Breast epithelium (tissue), 4 donors: ENCODE measurements around the gene PRICKLE2. TPM values are rescaled to one million over a fixed set of nuclear protein-coding genes. Genes with fewer than 3 reads are reported as not detected.

Source experiments
- DNase-seq, 2 donors: peaks; one replicate each; pipeline ENCODE4 v3.0.0-alpha.2; 2019; ENCODE audit warnings: low spot score in 2 of 2
- H3K27ac ChIP-seq, 2 donors: fragments of 200-600 bp; sonication (generic) in 1 of 2; one replicate each; pipeline ENCODE4 v1.5.1; 2016 to 2019; ENCODE audit warnings: mild to moderate bottlenecking in 1 of 2
- H3K27me3 ChIP-seq, 2 donors: fragments of 200-600 bp; sonication (generic) in 1 of 2; one replicate each; pipeline versions ENCODE4 v1.5.1 to v1.6.0; 2017 to 2019; ENCODE audit warnings: control low read depth in 1 of 2, mild to moderate bottlenecking in 1 of 2
- H3K36me3 ChIP-seq: fragments of 200-600 bp; one replicate; pipeline ENCODE4 v1.5.1; 2019
- H3K4me1 ChIP-seq, 2 donors: fragments of 200-600 bp; sonication (generic); one replicate each; pipeline ENCODE4 v1.5.1; 2016 to 2019; ENCODE audit warnings: control low read depth in 1 of 2
- H3K4me3 ChIP-seq, 3 donors: fragments of 200-600 bp; sonication (generic); 1 replicate in 2 of 3; 2 replicates in 1 of 3; pipeline ENCODE4 v1.5.1; 2016 to 2019; ENCODE audit warnings: mild to moderate bottlenecking in 3 of 3, moderate library complexity in 2 of 3
- H3K9me3 ChIP-seq, 2 donors: fragments of 200-600 bp; sonication (generic) in 1 of 2; one replicate each; pipeline ENCODE4 v1.5.1; 2016 to 2019; ENCODE audit warnings: control low read depth in 1 of 2
- CTCF ChIP-seq, 3 donors: fragments of 450-650 bp; IDR thresholded peaks; one replicate each; pipeline ENCODE4 v1.5.1; 2016 to 2017; ENCODE audit warnings: antibody characterized with exemption in 3 of 3, mild to moderate bottlenecking in 3 of 3, moderate library complexity in 3 of 3
- POLR2A ChIP-seq: fragments of 450-650 bp; IDR thresholded peaks from one replicate; pipeline ENCODE4 v1.6.1; 2016; ENCODE audit warnings: antibody characterized with exemption, mild to moderate bottlenecking, moderate library complexity
- POLR2AphosphoS5 ChIP-seq, 3 donors: sonication (generic); formaldehyde crosslinking; IDR thresholded peaks; one replicate each; pipeline ENCODE4 v1.6.1; 2017; ENCODE audit warnings: antibody characterized with exemption in 3 of 3
- intact Hi-C: fragments of 100-400 bp; cut with DNase I; formaldehyde crosslinking; loops from one replicate; pipeline ENCODE4 v1.15.1; 2023; ENCODE audit warnings: low total_unique reads
- total RNA-seq, 3 donors: library from RNA; depleted of rRNA; stranded (reverse); fragments of >200 nt; gene quantifications; one replicate each; pipeline ENCODE4 v1.1.0, GENCODE V29; 2016

PRICKLE2 gene
- total RNA-seq, 3 donors from 2014 or later: 35.1 to 72.5 (median 44.5) TPM

DNA sequence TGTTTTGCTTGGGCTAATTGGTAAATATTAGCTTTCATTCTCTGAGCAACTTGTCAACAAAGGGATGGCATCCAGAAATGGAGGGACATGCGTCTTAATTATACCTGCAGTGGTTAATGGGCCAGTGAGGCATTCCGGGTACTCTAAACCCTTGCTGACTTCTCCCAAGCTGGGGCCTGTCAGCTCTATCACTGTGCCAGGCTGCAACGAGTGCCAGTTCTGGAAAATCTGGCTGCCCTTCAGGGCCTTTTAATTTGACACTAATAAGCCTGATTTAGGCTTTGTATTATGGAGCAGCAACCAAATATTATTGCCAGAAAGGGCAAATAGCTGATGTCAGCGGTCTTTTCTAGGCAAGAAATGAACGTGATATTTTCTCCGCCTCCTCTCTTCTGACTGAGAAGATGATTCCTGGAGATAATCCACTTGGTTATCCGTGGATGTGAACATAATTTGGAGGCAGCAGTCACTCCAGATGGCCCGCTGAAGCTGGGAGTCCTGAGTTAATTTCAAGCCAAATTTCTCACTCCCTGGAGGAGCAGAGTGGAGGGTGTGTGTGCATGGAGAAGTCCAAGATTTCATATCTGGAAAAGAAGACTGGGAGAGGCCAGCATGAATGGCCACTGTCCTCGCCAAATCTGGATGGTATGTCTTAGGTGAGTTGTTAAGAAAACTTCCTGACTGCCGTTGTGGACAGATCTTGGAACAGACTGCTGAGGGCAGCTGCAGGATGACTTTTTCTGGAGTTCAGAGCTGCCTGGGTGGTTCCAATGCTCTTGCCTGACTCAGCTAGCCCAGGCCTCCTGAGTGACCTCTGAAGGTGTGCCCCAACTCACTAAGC lies 157.5 kb downstream of the PRICKLE2 start:
- H3K36me3 ChIP-seq: no peaks in the 10 kb centered on the region
- H3K4me3 ChIP-seq: no peak overlapping the region
- H3K9me3 ChIP-seq: no peaks in the 10 kb centered on the region
- no peak for TF ChIP-seq POLR2AphosphoS5 (IDR thresholded peaks at IDR 0.05)
- no peak for TF ChIP-seq POLR2A
- TF ChIP-seq CTCF (IDR thresholded peaks at IDR 0.05): no peak
- no peak overlapping the region for H3K27ac ChIP-seq
- DNase-seq: no peak
- intact Hi-C loops: no loop called here
- no peaks in the 10 kb centered on the region for H3K27me3 ChIP-seq
- no peaks in the 10 kb centered on the region for H3K4me1 ChIP-seq

GRCh38 chr3:64064804-64065203 lies 160.5 kb downstream of the PRICKLE2 start:
- no peaks in the 10 kb centered on the region for H3K36me3 ChIP-seq
- H3K4me1 ChIP-seq: no peaks in the 10 kb centered on the region
- H3K27ac ChIP-seq: no peak overlapping the region
- H3K27me3 ChIP-seq: no peaks in the 10 kb centered on the region
- H3K9me3 ChIP-seq: no peaks in the 10 kb centered on the region
- intact Hi-C loops: no loop called here
- no peak overlapping the region for H3K4me3 ChIP-seq
- TF ChIP-seq POLR2A (no peak), CTCF (IDR thresholded peaks at IDR 0.05) (no peak), POLR2AphosphoS5 (IDR thresholded peaks at IDR 0.05) (no peak)
- no peak for DNase-seq

DNA sequence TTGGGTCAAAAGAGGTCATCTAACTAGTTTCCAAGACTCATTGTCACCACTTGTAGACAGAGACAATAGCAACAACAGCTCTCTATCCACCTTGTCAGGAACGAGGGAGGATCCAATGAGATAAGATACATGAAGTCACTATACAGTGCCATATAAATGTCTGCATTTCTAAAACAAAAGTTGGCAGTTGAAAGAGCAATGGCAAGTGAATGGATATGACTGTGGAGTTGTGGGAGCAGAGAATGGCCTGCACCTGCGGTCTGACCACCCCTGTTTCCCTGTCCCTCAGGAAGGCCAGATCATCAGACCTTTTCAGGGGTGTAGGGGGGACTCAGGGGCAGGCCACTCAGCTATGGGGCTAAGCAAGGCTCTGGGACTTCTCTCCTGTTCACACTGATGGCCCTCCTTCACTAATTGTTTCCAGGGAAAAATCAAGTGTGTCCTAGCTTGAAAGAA lies 161.3 kb downstream of the PRICKLE2 start:
- H3K27me3 ChIP-seq: no peaks in the 10 kb centered on the region
- intact Hi-C loops: no loop called here
- H3K4me3 ChIP-seq: no peak overlapping the region
- H3K36me3 ChIP-seq: no peaks in the 10 kb centered on the region
- H3K9me3 ChIP-seq: no peaks in the 10 kb centered on the region
- no peaks in the 10 kb centered on the region for H3K4me1 ChIP-seq
- no peak overlapping the region for H3K27ac ChIP-seq
- TF ChIP-seq POLR2AphosphoS5 (IDR thresholded peaks at IDR 0.05) (no peak), POLR2A (no peak), CTCF (IDR thresholded peaks at IDR 0.05) (no peak)
- DNase-seq: no peak

DNA sequence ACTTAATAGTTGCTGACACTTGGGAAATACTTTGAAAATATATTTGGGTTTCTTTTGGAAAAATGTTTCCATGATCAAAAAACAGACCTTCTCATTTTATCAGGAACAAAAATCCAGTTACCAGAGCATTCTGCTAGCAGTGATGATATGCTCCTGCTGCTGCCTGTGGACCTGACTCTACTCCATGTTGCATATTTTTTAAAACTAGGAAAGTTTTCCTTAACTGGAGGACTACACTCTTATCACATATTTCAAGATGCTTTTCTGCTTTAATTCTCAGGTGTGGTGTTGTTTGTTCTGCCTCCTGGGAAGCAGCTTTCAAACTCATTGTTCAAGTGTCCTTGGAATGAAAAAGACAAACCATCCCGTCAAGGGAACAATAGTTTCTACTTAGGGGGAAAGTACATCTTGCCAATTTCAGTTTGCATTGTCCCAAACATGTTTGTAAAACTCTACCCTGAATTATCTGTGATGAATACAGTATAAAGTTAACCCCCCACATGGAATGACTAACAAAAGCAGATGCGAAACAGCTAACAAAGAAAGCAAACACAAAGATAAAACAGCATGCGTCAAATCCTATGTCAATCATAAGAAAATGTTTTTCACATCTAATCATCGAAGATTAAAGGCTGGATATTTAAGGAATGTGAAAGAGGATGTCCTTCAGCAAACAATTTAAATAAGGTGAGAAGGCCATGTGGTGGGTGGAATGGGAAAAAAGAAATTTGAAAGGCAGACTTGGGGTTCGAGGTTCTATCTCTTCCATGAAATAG lies 161.9 kb downstream of the PRICKLE2 start:
- DNase-seq: no peak
- no peak for TF ChIP-seq POLR2A
- TF ChIP-seq POLR2AphosphoS5 (IDR thresholded peaks at IDR 0.05): no peak
- no peak for TF ChIP-seq CTCF (IDR thresholded peaks at IDR 0.05)
- no peaks in the 10 kb centered on the region for H3K4me1 ChIP-seq
- H3K27ac ChIP-seq: no peak overlapping the region
- no peaks in the 10 kb centered on the region for H3K36me3 ChIP-seq
- H3K27me3 ChIP-seq: no peaks in the 10 kb centered on the region
- H3K9me3 ChIP-seq: no peaks in the 10 kb centered on the region
- intact Hi-C loops: no loop called here
- H3K4me3 ChIP-seq: no peak overlapping the region

DNA sequence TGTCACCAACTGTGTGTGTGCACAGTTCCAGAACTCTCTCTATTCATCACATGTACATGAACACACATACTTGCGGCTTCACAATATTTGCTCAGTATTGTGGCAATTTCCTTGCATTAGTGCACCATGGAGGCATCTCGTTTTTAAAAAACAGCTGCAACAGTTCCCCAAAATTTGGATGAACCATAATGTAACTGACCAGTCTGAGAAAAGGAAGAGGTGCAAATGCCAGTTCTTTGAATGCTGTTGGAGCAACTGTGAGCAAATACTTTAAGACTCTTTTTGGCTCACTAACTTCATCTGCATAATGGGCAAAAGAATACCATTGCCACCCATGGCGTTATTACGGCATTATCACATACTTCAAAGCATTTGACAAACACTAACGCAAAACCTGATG lies 163.6 kb downstream of the PRICKLE2 start:
- no peak overlapping the region for H3K4me3 ChIP-seq
- H3K27me3 ChIP-seq: no peaks in the 10 kb centered on the region
- no peaks in the 10 kb centered on the region for H3K4me1 ChIP-seq
- H3K9me3 ChIP-seq: no peaks in the 10 kb centered on the region
- DNase-seq: no peak
- no peaks in the 10 kb centered on the region for H3K36me3 ChIP-seq
- intact Hi-C loops: no loop called here
- no peak for TF ChIP-seq CTCF (IDR thresholded peaks at IDR 0.05)
- TF ChIP-seq POLR2A: no peak
- TF ChIP-seq POLR2AphosphoS5 (IDR thresholded peaks at IDR 0.05): no peak
- H3K27ac ChIP-seq: no peak overlapping the region
